ENCODE measurements around the gene WDR43.

DNA sequence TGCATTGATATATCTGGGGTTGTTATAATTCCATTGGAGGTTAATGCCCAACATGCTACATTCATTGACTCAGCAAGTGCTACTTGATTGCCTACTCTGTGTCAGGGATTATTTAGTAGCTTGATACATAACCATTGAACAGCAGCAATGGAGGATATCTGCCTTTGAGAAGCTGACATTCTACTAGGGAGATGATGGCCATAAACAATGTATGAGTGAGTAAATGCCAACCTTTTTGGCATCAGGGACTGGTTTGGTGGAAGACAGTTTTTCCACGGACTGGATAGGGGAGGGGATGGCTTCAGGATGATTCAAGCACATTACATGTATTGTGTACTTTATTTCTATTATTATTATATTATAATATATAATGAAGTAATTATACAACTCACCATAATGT is 54.7 kb downstream of the WDR43 start:
- no peak for TF ChIP-seq CTCF (IDR thresholded peaks at IDR 0.05)
- no peak for TF ChIP-seq POLR2A (IDR thresholded peaks at IDR 0.05; ENCODE audit: low read depth)
